Measurements from ENCODE around the gene TESK2. TPM values are rescaled to one million over a fixed set of nuclear protein-coding genes. Genes with fewer than 3 reads are reported as not detected.
A peak's percentile ranks its signal among the peaks of the same experiment; 100 is the strongest.

The TESK2 gene
- total and polyA plus RNA-seq, 2 of the 8 experiments (the other 6 are each of a cell fraction or from before 2014, with no cell fraction given), result 10.8 to 12.6 TPM

DNA sequence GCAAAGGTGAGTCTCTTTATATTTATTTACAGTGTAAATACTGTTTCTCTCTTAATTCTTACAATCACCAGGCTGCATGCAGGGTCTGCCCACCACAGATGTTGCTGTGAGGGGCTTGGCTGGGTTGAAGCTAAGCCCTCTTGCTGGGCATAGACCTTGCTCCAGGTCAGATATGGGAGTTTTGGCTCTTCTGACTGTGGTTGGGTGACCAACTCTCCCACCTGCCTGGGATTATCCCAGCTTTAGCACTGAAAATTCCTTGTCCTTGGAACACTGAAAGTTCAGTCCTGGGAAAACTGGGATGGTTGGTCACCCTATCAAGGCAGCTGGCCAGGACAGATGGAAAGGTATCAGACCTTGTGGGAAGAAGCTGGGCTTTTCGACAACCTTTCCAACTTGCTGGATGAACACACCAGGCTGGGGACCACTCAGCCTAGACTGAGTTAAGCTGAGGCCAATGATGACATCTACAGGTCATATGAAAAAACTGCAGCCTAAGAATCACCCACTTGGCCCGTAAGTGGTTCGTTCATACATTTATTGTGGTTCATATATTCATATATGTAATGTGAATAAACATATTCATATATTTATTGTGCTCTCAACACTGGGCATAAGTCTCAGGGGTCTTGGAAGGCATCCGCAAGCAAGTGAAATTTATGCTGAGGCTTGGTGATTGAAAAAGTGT is 190.8 kb downstream of the TESK2 start:
- H3K18ac ChIP-seq (ENCODE audit: extremely low read depth, low read length), result no peak overlapping the region
- no peak overlapping the region for H4K91ac ChIP-seq (replicated peaks; ENCODE audit: insufficient read length, low read length)
- no peak overlapping the region for H3K27ac ChIP-seq (ENCODE audit: low read depth, low read length)
- H2AFZ ChIP-seq (ENCODE audit: low read length), result no peak overlapping the region
- H3K23me2 ChIP-seq (ENCODE audit: low read depth, low read length), result peaks cover 2% of the 10 kb centered on the region
- H3K9ac ChIP-seq (replicated peaks in 1 of 4; ENCODE audit: extremely low read depth in 1 of 4, low read depth in 3 of 4, low read length in 3 of 4), result no peak overlapping the region
- H3K79me2 ChIP-seq (ENCODE audit: control insufficient read depth in 1 of 2, insufficient read depth in 2 of 2, low read length in 2 of 2), result no peaks in the 10 kb centered on the region; a peak in 1 of 4 replicates
- no peaks in the 10 kb centered on the region for H4K20me1 ChIP-seq (replicated peaks in 1 of 2; ENCODE audit: control insufficient read depth in 1 of 2, insufficient read depth in 2 of 2, low read length in 2 of 2)
- no peaks in the 10 kb centered on the region for H3K27me3 ChIP-seq (replicated peaks in 1 of 4; ENCODE audit: control insufficient read depth in 3 of 4, extremely low read depth in 1 of 4, insufficient read depth in 3 of 4, low read length in 3 of 4)
- H2BK120ac ChIP-seq (replicated peaks; ENCODE audit: low read depth, low read length), result no peak overlapping the region
- no peak overlapping the region for H3K4me2 ChIP-seq (ENCODE audit: insufficient read depth in 1 of 2, low read depth in 2 of 2, low read length in 2 of 2)
- FAIRE-seq (peak; percentile 90), DNase-seq (ENCODE audit: low read depth in 1 of 2, low spot score in 2 of 2) (peak in 1 of 2 experiments; percentile 46)
- H3K79me1 ChIP-seq (ENCODE audit: low read depth, low read length), result no peaks in the 10 kb centered on the region
- 0 out of 2 replicates have a peak overlapping the region, but pooled peaks have one; percentile 40 for H2BK15ac ChIP-seq (ENCODE audit: low read length)
- ChIA-PET POLR2A (ENCODE audit: partially characterized antibody) (interaction anchor here (0.5 to 9.9 kb wide), 6 partner anchors 25 to 283 kb away, joined by 3 to 194 read pairs (median 4); partner anchors contain the start of genes HPDL, MUTYH and ZSWIM5), CTCF (ENCODE audit: partially characterized antibody) (interaction anchor here (0.5 to 19.1 kb wide), 43 partner anchors 8 to 734 kb away, joined by 3 to 424 read pairs (median 3); partner anchors contain the start of genes BEST4, HECTD3, HPDL and MUTYH)
- H2AK5ac ChIP-seq (ENCODE audit: low read depth, low read length), result no peak overlapping the region
- no peak overlapping the region for H3K14ac ChIP-seq (ENCODE audit: insufficient read length)
- no peak overlapping the region for H2BK20ac ChIP-seq (ENCODE audit: low read length)
- no peak overlapping the region; the same call in 1 of the 2 replicates for H2BK12ac ChIP-seq (ENCODE audit: low read depth, low read length)
- 52% methylated on average over 4 of the region's 4 CpGs; no CpG with 5 or more reads in 1 of the 2 experiments for WGBS, 2 experiments (ENCODE audit: extremely low coverage in 1 of 2, insufficient coverage in 1 of 2, insufficient read length in 1 of 2, insufficient replicate concordance in 2 of 2, low coverage in 1 of 2, low lambda C conversion rate in 2 of 2, missing lambda C conversion rate in 1 of 2)
- H3K56ac ChIP-seq (replicated peaks; ENCODE audit: insufficient read length, low read depth, low read length), result no peak overlapping the region
- H3K4ac ChIP-seq (replicated peaks; ENCODE audit: insufficient read length, low read depth, low read length), result no peak overlapping the region
- no peak overlapping the region for H3K23ac ChIP-seq (ENCODE audit: insufficient read length)
- H4K8ac ChIP-seq (ENCODE audit: extremely low read depth, insufficient read depth, low read length), result no peak overlapping the region
- TF ChIP-seq RNF2 (IDR thresholded peaks at IDR 0.05; ENCODE audit: borderline replicate concordance, low read depth, low read length, missing control alignments, poor library complexity, severe bottlenecking) (no peak), CEBPB (IDR thresholded peaks at IDR 0.05; ENCODE audit: low read depth, low read length) (no peak), CBX5 (IDR thresholded peaks at IDR 0.05; ENCODE audit: low read depth, low read length) (no peak), RAD21 (IDR thresholded peaks at IDR 0.05 in 1 of 2, conservative IDR thresholded peaks at IDR 0.05 in 1 of 2; ENCODE audit: low read depth in 2 of 2, low read length in 2 of 2) (peak; percentile 93 to 95)
- TF ChIP-seq, protein P1, sequence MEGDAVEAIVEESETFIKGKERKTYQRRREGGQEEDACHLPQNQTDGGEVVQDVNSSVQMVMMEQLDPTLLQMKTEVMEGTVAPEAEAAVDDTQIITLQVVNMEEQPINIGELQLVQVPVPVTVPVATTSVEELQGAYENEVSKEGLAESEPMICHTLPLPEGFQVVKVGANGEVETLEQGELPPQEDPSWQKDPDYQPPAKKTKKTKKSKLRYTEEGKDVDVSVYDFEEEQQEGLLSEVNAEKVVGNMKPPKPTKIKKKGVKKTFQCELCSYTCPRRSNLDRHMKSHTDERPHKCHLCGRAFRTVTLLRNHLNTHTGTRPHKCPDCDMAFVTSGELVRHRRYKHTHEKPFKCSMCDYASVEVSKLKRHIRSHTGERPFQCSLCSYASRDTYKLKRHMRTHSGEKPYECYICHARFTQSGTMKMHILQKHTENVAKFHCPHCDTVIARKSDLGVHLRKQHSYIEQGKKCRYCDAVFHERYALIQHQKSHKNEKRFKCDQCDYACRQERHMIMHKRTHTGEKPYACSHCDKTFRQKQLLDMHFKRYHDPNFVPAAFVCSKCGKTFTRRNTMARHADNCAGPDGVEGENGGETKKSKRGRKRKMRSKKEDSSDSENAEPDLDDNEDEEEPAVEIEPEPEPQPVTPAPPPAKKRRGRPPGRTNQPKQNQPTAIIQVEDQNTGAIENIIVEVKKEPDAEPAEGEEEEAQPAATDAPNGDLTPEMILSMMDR (IDR thresholded peaks at IDR 0.05; ENCODE audit: control extremely low read depth in 1 of 3, insufficient read depth in 1 of 3, low read depth in 1 of 3, low read length in 3 of 3), result peak; percentile 12 to 85 (median 76)
- no peak overlapping the region for H4K5ac ChIP-seq (ENCODE audit: insufficient read length, low read depth, low read length)
- H3K4me3 ChIP-seq (ENCODE audit: extremely low read depth in 1 of 4, insufficient read depth in 2 of 4, low read depth in 3 of 4, low read length in 4 of 4), result no peak overlapping the region
- H3K36me3 ChIP-seq (ENCODE audit: control insufficient read depth in 2 of 4, insufficient read depth in 4 of 4, low read length in 3 of 4), result no peaks in the 10 kb centered on the region
- H3K4me1 ChIP-seq (replicated peaks in 1 of 4; ENCODE audit: control insufficient read depth in 3 of 4, insufficient read depth in 4 of 4, low read length in 3 of 4), result peaks cover 6 to 13% (median 10%) of the 10 kb centered on the region in 4 experiments
- H2BK5ac ChIP-seq (ENCODE audit: low read depth, low read length), result no peak overlapping the region
- H3K9me3 ChIP-seq (ENCODE audit: insufficient read depth in 2 of 2, low read depth in 1 of 2, low read length in 1 of 2), result no peaks in the 10 kb centered on the region
